ENCODE measurements around the gene ZMAT5. TPM values are rescaled to one million over a fixed set of nuclear protein-coding genes. Genes with fewer than 3 reads are reported as not detected.

The ZMAT5 gene
- total and polyA plus RNA-seq, 2 of the 13 experiments (the other 11 are each of a cell fraction or from before 2014, with no cell fraction given), result 20.7 to 27.8 TPM

GRCh38 chr22:29766632-29767170 lies at the start of gene ZMAT5 (continued):
- TF ChIP-seq ZFY (CRISPR knock-in tag; IDR thresholded peaks at IDR 0.05) (peak; percentile 78), ZNF652 (CRISPR knock-in tag; IDR thresholded peaks at IDR 0.05; ENCODE audit: borderline replicate concordance, low read depth) (no peak), POLR2AphosphoS5 (IDR thresholded peaks at IDR 0.05; ENCODE audit: low read depth, low read length) (peak; percentile 75), CREM (IDR thresholded peaks at IDR 0.05) (peak; percentile 97), CREM (CRISPR knock-in tag; IDR thresholded peaks at IDR 0.05) (no peak), ZNF530 (CRISPR knock-in tag; IDR thresholded peaks at IDR 0.05; ENCODE audit: low read depth) (no peak), ZNF670 (CRISPR knock-in tag; IDR thresholded peaks at IDR 0.05; ENCODE audit: borderline replicate concordance) (peak; percentile 78; the same call in 1 of the 2 replicates), GATAD1 (CRISPR knock-in tag; IDR thresholded peaks at IDR 0.05) (no peak; the same call in 1 of the 2 replicates), DR1 (CRISPR knock-in tag; IDR thresholded peaks at IDR 0.05) (peak; percentile 52; the same call in 1 of the 2 replicates), HBP1 (CRISPR knock-in tag; IDR thresholded peaks at IDR 0.05; ENCODE audit: low read depth) (no peak), SALL1 (CRISPR knock-in tag; IDR thresholded peaks at IDR 0.05) (peak; percentile 61), GATA4 (IDR thresholded peaks at IDR 0.05; ENCODE audit: borderline replicate concordance, low read depth) (peak; percentile 55; the same call in 1 of the 2 replicates), KMT2A (CRISPR knock-in tag; IDR thresholded peaks at IDR 0.05) (peak; percentile 64), ZNF337 (CRISPR knock-in tag; IDR thresholded peaks at IDR 0.05; ENCODE audit: borderline replicate concordance, low read depth) (no peak), SP2 (CRISPR knock-in tag; IDR thresholded peaks at IDR 0.05) (no peak), REXO4 (CRISPR knock-in tag; IDR thresholded peaks at IDR 0.05; ENCODE audit: borderline replicate concordance) (no peak), SMAD3 (CRISPR knock-in tag; IDR thresholded peaks at IDR 0.05) (peak; percentile 24; the same call in 1 of the 2 replicates), ZNF83 (CRISPR knock-in tag; IDR thresholded peaks at IDR 0.05; ENCODE audit: borderline replicate concordance) (no peak), TCF12 (IDR thresholded peaks at IDR 0.05) (no peak), TCF12 (CRISPR knock-in tag; IDR thresholded peaks at IDR 0.05) (no peak), ATF1 (CRISPR knock-in tag; IDR thresholded peaks at IDR 0.05) (peak; percentile 87), ZNF12 (CRISPR knock-in tag; IDR thresholded peaks at IDR 0.05) (no peak), HMG20B (CRISPR knock-in tag; conservative IDR thresholded peaks at IDR 0.05) (no peak), ZNF546 (CRISPR knock-in tag; conservative IDR thresholded peaks at IDR 0.05) (no peak), GABPA (IDR thresholded peaks at IDR 0.05; ENCODE audit: low read depth, low read length) (no peak; the same call in 1 of the 2 replicates), GABPA (CRISPR knock-in tag; IDR thresholded peaks at IDR 0.05; ENCODE audit: low read depth) (peak; percentile 59), ZNF253 (CRISPR knock-in tag; IDR thresholded peaks at IDR 0.05; ENCODE audit: borderline replicate concordance) (0 out of 2 replicates have a peak, but pooled peaks have one; percentile 62), E2F1 (CRISPR knock-in tag; IDR thresholded peaks at IDR 0.05) (peak; percentile 63; the same call in 1 of the 2 replicates), MBNL3 (CRISPR knock-in tag; conservative IDR thresholded peaks at IDR 0.05) (no peak), KLF12 (CRISPR knock-in tag; IDR thresholded peaks at IDR 0.05; ENCODE audit: borderline replicate concordance) (no peak), SNAPC2 (CRISPR knock-in tag; IDR thresholded peaks at IDR 0.05) (no peak), PLRG1 (conservative IDR thresholded peaks at IDR 0.05) (no peak)
